SK-N-SH (cell line): Measurements from ENCODE around the gene ACTR2. TPM values are rescaled to one million over a fixed set of nuclear protein-coding genes. Genes with fewer than 3 reads are reported as not detected.

ENCODE experiments used
- CTCF ChIA-PET: fragments of 300-600, 350-600 bp; formaldehyde crosslinking; extraction: SDS; loops from one replicate; lab custom pipeline; 2021; lab: Yijun Ruan, JAX
- POLR2A ChIA-PET: fragments of 350-600 bp; sonication (Branson Sonifier 250); formaldehyde crosslinking; extraction: SDS; loops from one replicate; lab custom pipeline; 2020; ENCODE audit warnings: antibody characterized with exemption, inconsistent platforms; lab: Yijun Ruan, JAX
- DNase-seq: peaks from one replicate; pipeline ENCODE4 v3.0.0; 2012
- H2AFZ ChIP-seq: fragments of 200-600 bp; sonication (generic); 2 replicates; pipeline ENCODE4 v1.8.1; 2016; ENCODE audit warnings: antibody characterized with exemption, mild to moderate bottlenecking, low read depth
- H3F3A ChIP-seq: fragments of 200-600 bp; sonication (generic); replicated peaks from 2 replicates; pipeline ENCODE3; 2016; ENCODE audit warnings: antibody characterized with exemption, mild to moderate bottlenecking; ENCODE audit not compliant: insufficient read depth
- H3K27ac ChIP-seq, 2 experiments: fragments of 200-500 bp in 1 of 2; fragments of 200-600 bp in 1 of 2; sonication (Bioruptor generic) in 1 of 2; sonication (generic), shearing (Covaris generic) in 1 of 2; 2 replicates each; pipeline versions ENCODE4 v1.5.1 to v1.6.1; 2014 to 2016; ENCODE audit warnings: low read depth in 2 of 2, inconsistent platforms in 1 of 2, low read length in 1 of 2, mild to moderate bottlenecking in 1 of 2, mixed read lengths in 1 of 2
- H3K27me3 ChIP-seq: fragments of 200-600 bp; sonication (generic), shearing (Covaris generic); 2 replicates; pipeline ENCODE4 v1.6.1; 2016; ENCODE audit warnings: mixed run types; ENCODE audit not compliant: insufficient read depth
- H3K36me3 ChIP-seq, 2 experiments: fragments of 200-500 bp in 1 of 2; fragments of 200-600 bp in 1 of 2; sonication (Bioruptor generic) in 1 of 2; sonication (generic) in 1 of 2; replicated peaks in 1 of 2; 2 replicates each; pipeline versions ENCODE3 to v1.5.1; 2014 to 2016; ENCODE audit warnings: low read length in 1 of 2, mild to moderate bottlenecking in 1 of 2; ENCODE audit not compliant: insufficient read depth in 2 of 2, control insufficient read depth in 1 of 2
- H3K4me1 ChIP-seq, 2 experiments: fragments of 200-500 bp in 1 of 2; fragments of 200-600 bp in 1 of 2; sonication (Bioruptor generic) in 1 of 2; sonication (generic), shearing (Covaris generic) in 1 of 2; 2 replicates each; pipeline versions ENCODE4 v1.5.1 to v1.6.1; 2014 to 2016; ENCODE audit warnings: low read depth in 1 of 2, low read length in 1 of 2, mixed run types in 1 of 2; ENCODE audit not compliant: insufficient read depth in 2 of 2, control insufficient read depth in 1 of 2
- H3K4me2 ChIP-seq: fragments of 200-600 bp; sonication (generic), shearing (Covaris generic); 2 replicates; pipeline ENCODE4 v1.6.1; 2017; ENCODE audit warnings: mixed run types
- H3K4me3 ChIP-seq, 2 experiments: fragments of 200-500 bp in 1 of 2; fragments of 200-600 bp in 1 of 2; sonication (Bioruptor generic) in 1 of 2; sonication (generic), shearing (Covaris generic) in 1 of 2; 2 replicates each; pipeline versions ENCODE4 v1.5.1 to v1.8.1; 2014 to 2016; ENCODE audit warnings: low read depth in 2 of 2, inconsistent platforms in 1 of 2, low read length in 1 of 2, mild to moderate bottlenecking in 1 of 2, mixed read lengths in 1 of 2, moderate library complexity in 1 of 2
- H3K79me2 ChIP-seq: fragments of 200-600 bp; sonication (generic); 2 replicates; pipeline ENCODE4 v1.8.1; 2017; ENCODE audit warnings: mild to moderate bottlenecking; ENCODE audit not compliant: insufficient read depth
- H3K9ac ChIP-seq: fragments of 200-600 bp; sonication (generic); 2 replicates; pipeline ENCODE4 v1.6.1; 2017; ENCODE audit warnings: mixed run types
- H3K9me2 ChIP-seq: fragments of 200-600 bp; sonication (generic); 2 replicates; pipeline ENCODE4 v1.6.1; 2017; ENCODE audit warnings: mixed run types
- H3K9me3 ChIP-seq: fragments of 200-600 bp; sonication (generic); 2 replicates; pipeline ENCODE4 v1.6.1; 2017; ENCODE audit warnings: mixed run types, mild to moderate bottlenecking, moderate library complexity
- H4K20me1 ChIP-seq: fragments of 200-600 bp; sonication (generic); 2 replicates; pipeline ENCODE4 v1.6.1; 2017; ENCODE audit warnings: mild to moderate bottlenecking, mixed run types; ENCODE audit not compliant: insufficient read depth
- ELF1 ChIP-seq: IDR thresholded peaks from 2 replicates; pipeline ENCODE4 v1.4.0; 2012
- EP300 ChIP-seq, 2 experiments: IDR thresholded peaks; 2 replicates each; pipeline versions ENCODE4 v1.4.0 to v1.6.1; 2012; ENCODE audit warnings: borderline replicate concordance in 1 of 2, low read depth in 1 of 2, low read length in 1 of 2
- FOXJ3 ChIP-seq: sonication (generic); formaldehyde crosslinking; IDR thresholded peaks from 2 replicates; pipeline ENCODE4 v1.5.1; 2020; ENCODE audit warnings: mild to moderate bottlenecking, missing genetic modification reagents
- FOXM1 ChIP-seq: IDR thresholded peaks from 2 replicates; pipeline ENCODE4 v1.4.0; 2012; ENCODE audit warnings: low read depth, mild to moderate bottlenecking
- MXI1 ChIP-seq: IDR thresholded peaks from 2 replicates; pipeline ENCODE4 v1.6.1; 2012; ENCODE audit warnings: mild to moderate bottlenecking, low read depth, low read length, improper control_type of control experiment
- NFIC ChIP-seq: IDR thresholded peaks from 2 replicates; pipeline ENCODE4 v1.4.0; 2012; ENCODE audit warnings: borderline replicate concordance
- RAD21 ChIP-seq: IDR thresholded peaks from 2 replicates; pipeline ENCODE4 v1.6.1; 2012; ENCODE audit warnings: mild to moderate bottlenecking, low read length
- RCOR1 ChIP-seq: fragments of 150-350 bp; IDR thresholded peaks from 2 replicates; pipeline ENCODE4 v1.6.1; 2017; ENCODE audit warnings: antibody characterized with exemption, low read length
- RFX5 ChIP-seq: IDR thresholded peaks from 2 replicates; pipeline ENCODE4 v1.6.1; 2012; ENCODE audit warnings: mild to moderate bottlenecking, improper control_type of control experiment, low read length
- RXRA ChIP-seq: IDR thresholded peaks from 2 replicates; pipeline ENCODE4 v1.4.0; 2012; ENCODE audit warnings: low read depth, mild to moderate bottlenecking, borderline replicate concordance
- SMC3 ChIP-seq: IDR thresholded peaks from 2 replicates; pipeline ENCODE4 v1.6.1; 2012; ENCODE audit warnings: low read depth, low read length, improper control_type of control experiment
- TAF1 ChIP-seq: IDR thresholded peaks from 2 replicates; pipeline ENCODE4 v1.6.1; 2012; ENCODE audit warnings: low read depth, mild to moderate bottlenecking, low read length, moderate library complexity, borderline replicate concordance
- TCF12 ChIP-seq: IDR thresholded peaks from 2 replicates; pipeline ENCODE4 v1.4.0; 2012
- YY1 ChIP-seq: IDR thresholded peaks from 2 replicates; pipeline ENCODE4 v1.4.0; 2012; ENCODE audit warnings: low read depth, mild to moderate bottlenecking
- WGBS: methylation state at CpG from one replicate; pipeline ENCODE4 v1.1.6; 2017; ENCODE audit warnings: low lambda C conversion rate; 5-methylcytosine and 5-hydroxymethylcytosine counted together
- polyA plus RNA-seq, 3 experiments: library from polyadenylated mRNA; depleted of rRNA; stranded (reverse); fragments of >200 nt; gene quantifications; 2 replicates each; pipeline ENCODE4 v1.2.3, GENCODE V29; 2012
- TF ChIP-seq, protein P1 (sequence below): IDR thresholded peaks from 2 replicates; pipeline ENCODE4; 2012
- TF ChIP-seq, protein P2 (sequence below): IDR thresholded peaks from 2 replicates; pipeline ENCODE4 v1.4.0; 2012; ENCODE audit warnings: low read depth, borderline replicate concordance
- TF ChIP-seq, protein P3 (sequence below): fragments of 200-600 bp; sonication (generic); IDR thresholded peaks from 2 replicates; pipeline ENCODE4 v1.6.1; 2017; ENCODE audit warnings: antibody characterized with exemption, mild to moderate bottlenecking, moderate library complexity

The ACTR2 gene
- polyA plus RNA-seq, 1 of the 3 experiments (the other 2 are of a cell fraction), result 53.0 TPM

DNA sequence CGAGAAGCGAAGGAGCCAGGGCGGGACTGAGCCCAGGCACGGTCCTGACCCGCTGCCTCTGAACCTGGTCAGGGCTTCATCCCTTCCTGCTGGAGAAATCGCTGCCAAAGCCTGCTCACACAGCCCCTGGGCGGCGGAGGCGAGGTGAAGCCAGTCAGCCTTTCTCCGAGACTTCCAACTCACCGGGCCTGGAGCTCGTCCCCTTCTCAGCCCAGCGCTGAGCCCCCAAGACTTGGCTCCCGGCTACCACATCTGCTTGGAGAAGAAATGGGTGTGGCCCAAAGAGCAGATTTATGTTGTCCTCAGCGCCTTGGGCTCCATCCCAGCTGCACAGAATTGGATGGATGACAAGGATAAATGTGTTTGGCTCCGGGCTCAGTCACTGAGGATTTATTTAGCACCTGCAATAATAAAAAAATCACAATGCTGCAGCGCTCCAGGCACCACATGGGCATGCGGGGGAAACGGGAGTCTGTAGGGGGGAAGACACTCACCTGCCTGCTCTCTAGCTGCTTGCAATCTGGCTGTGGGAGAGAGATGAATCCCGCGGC lies 64.9 kb downstream of the ACTR2 start (continued):
- TF ChIP-seq, protein P1, sequence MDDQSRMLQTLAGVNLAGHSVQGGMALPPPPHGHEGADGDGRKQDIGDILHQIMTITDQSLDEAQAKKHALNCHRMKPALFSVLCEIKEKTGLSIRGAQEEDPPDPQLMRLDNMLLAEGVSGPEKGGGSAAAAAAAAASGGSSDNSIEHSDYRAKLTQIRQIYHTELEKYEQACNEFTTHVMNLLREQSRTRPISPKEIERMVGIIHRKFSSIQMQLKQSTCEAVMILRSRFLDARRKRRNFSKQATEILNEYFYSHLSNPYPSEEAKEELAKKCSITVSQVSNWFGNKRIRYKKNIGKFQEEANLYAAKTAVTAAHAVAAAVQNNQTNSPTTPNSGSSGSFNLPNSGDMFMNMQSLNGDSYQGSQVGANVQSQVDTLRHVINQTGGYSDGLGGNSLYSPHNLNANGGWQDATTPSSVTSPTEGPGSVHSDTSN, result no peak
- no peak for TF ChIP-seq RAD21
- TF ChIP-seq TAF1, result no peak
- TF ChIP-seq, all 33 proteins: peak for 0

DNA sequence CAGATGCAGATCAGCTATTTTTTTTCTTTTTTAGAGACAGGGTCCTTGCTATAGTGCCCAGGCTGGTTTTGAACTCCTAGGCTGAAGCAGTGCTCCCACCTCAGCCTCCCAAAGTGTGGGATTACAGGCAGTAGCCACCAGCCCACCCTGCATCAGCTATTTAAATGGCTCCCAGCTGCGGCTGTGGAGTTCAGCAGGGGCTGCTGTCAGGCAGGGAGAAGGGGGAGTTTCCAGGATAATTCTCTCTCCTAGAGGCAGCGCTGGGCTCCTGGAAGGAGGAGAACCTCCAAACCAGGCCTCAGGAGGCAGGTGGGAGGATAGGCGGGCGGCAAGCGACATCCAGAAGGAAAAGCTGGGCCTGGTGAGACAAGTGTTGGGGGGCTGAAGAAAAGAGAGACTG lies 65.7 kb downstream of the ACTR2 start:
- 93% methylated on average over 5 of the region's 5 CpGs for WGBS
- Histone ChIP-seq H3K4me3 (no peak overlapping the region), H3K9me2 (no peaks in the 10 kb centered on the region), H2AFZ (no peak overlapping the region), H3K27me3 (no peaks in the 10 kb centered on the region), H3K36me3 (no peaks in the 10 kb centered on the region), H3K79me2 (no peaks in the 10 kb centered on the region)
- TF ChIP-seq RCOR1, result no peak
- no peak for TF ChIP-seq TAF1
- TF ChIP-seq FOXM1, result no peak
- no peak for TF ChIP-seq SMC3
- TF ChIP-seq ELF1, result no peak
- no peak for TF ChIP-seq RXRA
- TF ChIP-seq RFX5, result no peak
- TF ChIP-seq MXI1, result no peak
- TF ChIP-seq TCF12, result no peak
- TF ChIP-seq, protein P2, sequence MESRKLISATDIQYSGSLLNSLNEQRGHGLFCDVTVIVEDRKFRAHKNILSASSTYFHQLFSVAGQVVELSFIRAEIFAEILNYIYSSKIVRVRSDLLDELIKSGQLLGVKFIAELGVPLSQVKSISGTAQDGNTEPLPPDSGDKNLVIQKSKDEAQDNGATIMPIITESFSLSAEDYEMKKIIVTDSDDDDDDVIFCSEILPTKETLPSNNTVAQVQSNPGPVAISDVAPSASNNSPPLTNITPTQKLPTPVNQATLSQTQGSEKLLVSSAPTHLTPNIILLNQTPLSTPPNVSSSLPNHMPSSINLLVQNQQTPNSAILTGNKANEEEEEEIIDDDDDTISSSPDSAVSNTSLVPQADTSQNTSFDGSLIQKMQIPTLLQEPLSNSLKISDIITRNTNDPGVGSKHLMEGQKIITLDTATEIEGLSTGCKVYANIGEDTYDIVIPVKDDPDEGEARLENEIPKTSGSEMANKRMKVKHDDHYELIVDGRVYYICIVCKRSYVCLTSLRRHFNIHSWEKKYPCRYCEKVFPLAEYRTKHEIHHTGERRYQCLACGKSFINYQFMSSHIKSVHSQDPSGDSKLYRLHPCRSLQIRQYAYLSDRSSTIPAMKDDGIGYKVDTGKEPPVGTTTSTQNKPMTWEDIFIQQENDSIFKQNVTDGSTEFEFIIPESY, result no peak
- no peak for TF ChIP-seq FOXJ3
- no peak for TF ChIP-seq YY1
- no peak for TF ChIP-seq NFIC
- TF ChIP-seq, protein P3, sequence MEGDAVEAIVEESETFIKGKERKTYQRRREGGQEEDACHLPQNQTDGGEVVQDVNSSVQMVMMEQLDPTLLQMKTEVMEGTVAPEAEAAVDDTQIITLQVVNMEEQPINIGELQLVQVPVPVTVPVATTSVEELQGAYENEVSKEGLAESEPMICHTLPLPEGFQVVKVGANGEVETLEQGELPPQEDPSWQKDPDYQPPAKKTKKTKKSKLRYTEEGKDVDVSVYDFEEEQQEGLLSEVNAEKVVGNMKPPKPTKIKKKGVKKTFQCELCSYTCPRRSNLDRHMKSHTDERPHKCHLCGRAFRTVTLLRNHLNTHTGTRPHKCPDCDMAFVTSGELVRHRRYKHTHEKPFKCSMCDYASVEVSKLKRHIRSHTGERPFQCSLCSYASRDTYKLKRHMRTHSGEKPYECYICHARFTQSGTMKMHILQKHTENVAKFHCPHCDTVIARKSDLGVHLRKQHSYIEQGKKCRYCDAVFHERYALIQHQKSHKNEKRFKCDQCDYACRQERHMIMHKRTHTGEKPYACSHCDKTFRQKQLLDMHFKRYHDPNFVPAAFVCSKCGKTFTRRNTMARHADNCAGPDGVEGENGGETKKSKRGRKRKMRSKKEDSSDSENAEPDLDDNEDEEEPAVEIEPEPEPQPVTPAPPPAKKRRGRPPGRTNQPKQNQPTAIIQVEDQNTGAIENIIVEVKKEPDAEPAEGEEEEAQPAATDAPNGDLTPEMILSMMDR, result no peak
- TF ChIP-seq EP300 (IDR thresholded peaks at IDR 0.05; ENCODE audit: borderline replicate concordance in 1 of 2, low read depth in 1 of 2, low read length in 1 of 2), result no peak
- TF ChIP-seq, all 33 proteins: peak for 0
- Histone ChIP-seq H3K4me1 (peaks cover 0 to 10% of the 10 kb centered on the region in 2 experiments; a peak in 1 of 4 replicates), H3F3A (no peaks in the 10 kb centered on the region), H3K4me2 (no peak overlapping the region), H3K9ac (no peak overlapping the region), H3K27ac (no peak overlapping the region), H3K9me3 (no peaks in the 10 kb centered on the region), H4K20me1 (no peaks in the 10 kb centered on the region)
- ChIA-PET CTCF (interaction anchor here (1.0 to 2.2 kb wide), 3 partner anchors 10 to 57 kb away, joined by 3 to 6 read pairs (median 3); no protein-coding TSS in a partner anchor), POLR2A (interaction anchor here (1.4 kb wide), 1 partner anchor 143 kb away, joined by 4 read pairs; no protein-coding TSS in a partner anchor)
- no peak for DNase-seq
